Erythroblast (primary cell): ENCODE results near the gene CEP192.

ENCODE experiments used
- GATA1 ChIP-seq: IDR thresholded peaks from 2 replicates; pipeline ENCODE4 v1.6.1; 2011; ENCODE audit warnings: low read depth, mild to moderate bottlenecking, control low read depth, low read length, moderate library complexity
- POLR2A ChIP-seq: IDR thresholded peaks from 2 replicates; pipeline ENCODE4 v1.6.1; 2011; ENCODE audit warnings: mild to moderate bottlenecking, low read length

GRCh38 chr18:13005289-13005688 lies 14.1 kb downstream of the CEP192 start:
- TF ChIP-seq POLR2A (no peak), GATA1 (no peak)
